ACHN (cell line): ENCODE measurements around the gene CXCL5.
"Not testable (repeated sequence)": the region's sequence is repeated elsewhere in the genome, so short reads cannot be mapped to it uniquely, and the experiment has no call there.

Source experiments
- DNase-seq: peaks from one replicate; pipeline ENCODE4 v3.0.0-alpha.2; 2015
- in situ Hi-C: cut with HindIII; loops from 2 replicates; pipeline ENCODE4 v1.10.0; 2017; ENCODE audit warnings: low sequenced_read_pairs, low pct_ligation_motif_present, low pct_unique_long_range_greater_than_20kb

CXCL5 gene

GRCh38 chr4:73984736-73985527, 13.5 kb downstream of the CXCL5 start:
- DNase-seq, result no peak

GRCh38 chr4:73981175-73981574, 17.3 kb downstream of the CXCL5 start:
- DNase-seq, in situ Hi-C loops: not testable (repeated sequence)

More at GRCh38 chr4:73984736-73985527, 13.5 kb downstream of the CXCL5 start:
- in situ Hi-C loops, result no loop called here

GRCh38 chr4:73979407-73979957, 19.0 kb downstream of the CXCL5 start:
- no peak for DNase-seq
- in situ Hi-C loops, result no loop called here

- in situ Hi-C loops, result no loop called here
- no peak for DNase-seq
These were observed 19.6 kb downstream of the CXCL5 start for GRCh38 chr4:73978886-73979285.

GRCh38 chr4:73976716-73977115, 21.8 kb downstream of the CXCL5 start:
- no peak for DNase-seq
- in situ Hi-C loops, result no loop called here

- no peak for DNase-seq
- in situ Hi-C loops, result no loop called here
These were observed 22.3 kb downstream of the CXCL5 start for GRCh38 chr4:73976217-73976616.

- in situ Hi-C loops, result no loop called here
- DNase-seq, result no peak
These were observed 24.1 kb downstream of the CXCL5 start for GRCh38 chr4:73974352-73974751.

- in situ Hi-C loops, result no loop called here
- DNase-seq, result no peak
These were observed 27.5 kb downstream of the CXCL5 start for GRCh38 chr4:73970945-73971344.

GRCh38 chr4:73970011-73970410, 28.5 kb downstream of the CXCL5 start:
- in situ Hi-C loops, result no loop called here
- no peak for DNase-seq

GRCh38 chr4:73967866-73968265, 30.6 kb downstream of the CXCL5 start:
- in situ Hi-C loops, result no loop called here
- no peak for DNase-seq

- in situ Hi-C loops, result no loop called here
- no peak for DNase-seq
These were observed 33.4 kb downstream of the CXCL5 start for GRCh38 chr4:73964862-73965611.

GRCh38 chr4:73962724-73963123, 35.8 kb downstream of the CXCL5 start:
- in situ Hi-C loops, result no loop called here
- no peak for DNase-seq

- DNase-seq, in situ Hi-C loops: not testable (repeated sequence)
These were observed 39.4 kb downstream of the CXCL5 start for GRCh38 chr4:73959041-73959440.

- no peak for DNase-seq
- in situ Hi-C loops, result no loop called here
These were observed 46.1 kb downstream of the CXCL5 start for GRCh38 chr4:73952352-73952751.

GRCh38 chr4:73950376-73950920, 48.0 kb downstream of the CXCL5 start:
- in situ Hi-C loops, DNase-seq: not testable (repeated sequence)

- in situ Hi-C loops, result no loop called here
- DNase-seq, result no peak
These were observed 49.3 kb downstream of the CXCL5 start for GRCh38 chr4:73948990-73949706.

GRCh38 chr4:73948291-73948690, 50.2 kb downstream of the CXCL5 start:
- no peak for DNase-seq
- in situ Hi-C loops, result no loop called here

GRCh38 chr4:73947239-73947985, 51.1 kb downstream of the CXCL5 start:
- in situ Hi-C loops, result no loop called here
- DNase-seq, result no peak
